Measurements from ENCODE around the gene UTS2R. TPM values are rescaled to one million over a fixed set of nuclear protein-coding genes. Genes with fewer than 3 reads are reported as not detected.

The UTS2R gene
- total RNA-seq, 2 donors from 2014 or later = not detected

- H3K4me1 ChIP-seq = peaks cover 29% of the 10 kb centered on the region
- H3K4me3 ChIP-seq = no peak overlapping the region
- no peak overlapping the region for H3K27ac ChIP-seq
- H3K9me3 ChIP-seq = no peaks in the 10 kb centered on the region
- intact Hi-C loops (cut with DNase I) = no loop called here
- DNase-seq (no peak), ATAC-seq (no peak)
- WGBS, 2 donors = 84 to 92% methylated on average over 20 to 21 of the region's 21 CpGs
- peaks cover 0 to 2% of the 10 kb centered on the region in 2 donors for H3K36me3 ChIP-seq (replicated peaks in 1 of 2; ENCODE audit: insufficient read depth in 1 of 2, low read depth in 2 of 2)
- H3K27me3 ChIP-seq = no peaks in the 10 kb centered on the region
- TF ChIP-seq CTCF (IDR thresholded peaks at IDR 0.05) (no peak), POLR2A (IDR thresholded peaks at IDR 0.05) (no peak)
Measured at GRCh38 chr17:82388922-82389283, 17.3 kb downstream of the UTS2R start.

GRCh38 chr17:82389379-82389778 is 17.8 kb downstream of the UTS2R start:
- Histone ChIP-seq H3K27me3 (no peaks in the 10 kb centered on the region), H3K27ac (no peak overlapping the region), H3K4me1 (peaks cover 24% of the 10 kb centered on the region), H3K4me3 (no peak overlapping the region), H3K36me3 (replicated peaks in 1 of 2; ENCODE audit: insufficient read depth in 1 of 2, low read depth in 2 of 2) (peaks cover 0 to 2% of the 10 kb centered on the region in 2 donors), H3K9me3 (no peaks in the 10 kb centered on the region)
- 89 to 94% methylated on average over 10 of the region's 10 CpGs for WGBS, 2 donors
- TF ChIP-seq POLR2A (IDR thresholded peaks at IDR 0.05) (no peak), CTCF (IDR thresholded peaks at IDR 0.05) (no peak)
- ATAC-seq (no peak), DNase-seq (no peak)
- intact Hi-C loops (cut with DNase I) = no loop called here

GRCh38 chr17:82390015-82390859 is 18.7 kb downstream of the UTS2R start:
- intact Hi-C loops (cut with DNase I) = no loop called here
- H3K36me3 ChIP-seq (replicated peaks in 1 of 2; ENCODE audit: insufficient read depth in 1 of 2, low read depth in 2 of 2) = peaks cover 0 to 2% of the 10 kb centered on the region in 2 donors
- ATAC-seq (no peak), DNase-seq (no peak)
- TF ChIP-seq CTCF (IDR thresholded peaks at IDR 0.05) (no peak), POLR2A (IDR thresholded peaks at IDR 0.05) (no peak)
- H3K27ac ChIP-seq = no peak overlapping the region
- H3K27me3 ChIP-seq = no peaks in the 10 kb centered on the region
- peaks cover 16% of the 10 kb centered on the region for H3K4me1 ChIP-seq
- no peak overlapping the region for H3K4me3 ChIP-seq
- H3K9me3 ChIP-seq = no peaks in the 10 kb centered on the region
- 93 to 95% methylated on average over 9 to 28 of the region's 34 CpGs for WGBS, 2 donors

- H3K27me3 ChIP-seq = no peaks in the 10 kb centered on the region
- ATAC-seq = no peak
- no peak for DNase-seq
- intact Hi-C loops (cut with DNase I) = no loop called here
- no peak overlapping the region for H3K27ac ChIP-seq
- peaks cover 0 to 2% of the 10 kb centered on the region in 2 donors for H3K36me3 ChIP-seq (replicated peaks in 1 of 2; ENCODE audit: insufficient read depth in 1 of 2, low read depth in 2 of 2)
- H3K9me3 ChIP-seq = no peaks in the 10 kb centered on the region
- H3K4me1 ChIP-seq = peaks cover 10% of the 10 kb centered on the region
- 82 to 84% methylated on average over 12 to 13 of the region's 13 CpGs for WGBS, 2 donors
- TF ChIP-seq POLR2A (IDR thresholded peaks at IDR 0.05) = no peak
- TF ChIP-seq CTCF (IDR thresholded peaks at IDR 0.05) = no peak
- H3K4me3 ChIP-seq = no peak overlapping the region
Measured at GRCh38 chr17:82390860-82391435, 19.4 kb downstream of the UTS2R start.

Measured in body of pancreas (tissue), 4 donors.